SK-N-SH (cell line): ENCODE measurements around the gene CCDC71. TPM values are rescaled to one million over a fixed set of nuclear protein-coding genes. Genes with fewer than 3 reads are reported as not detected.

Experiments used
- CTCF ChIA-PET: fragments of 300-600, 350-600 bp; formaldehyde crosslinking; extraction: SDS; loops from one replicate; lab custom pipeline; 2021; lab: Yijun Ruan, JAX
- POLR2A ChIA-PET: fragments of 350-600 bp; sonication (Branson Sonifier 250); formaldehyde crosslinking; extraction: SDS; loops from one replicate; lab custom pipeline; 2020; ENCODE audit warnings: antibody characterized with exemption, inconsistent platforms; lab: Yijun Ruan, JAX
- DNase-seq: peaks from one replicate; pipeline ENCODE4 v3.0.0; 2012
- H2AFZ ChIP-seq: fragments of 200-600 bp; sonication (generic); 2 replicates; pipeline ENCODE4 v1.8.1; 2016; ENCODE audit warnings: antibody characterized with exemption, mild to moderate bottlenecking, low read depth
- H3F3A ChIP-seq: fragments of 200-600 bp; sonication (generic); replicated peaks from 2 replicates; pipeline ENCODE3; 2016; ENCODE audit warnings: antibody characterized with exemption, mild to moderate bottlenecking; ENCODE audit not compliant: insufficient read depth
- H3K27ac ChIP-seq, 2 experiments: fragments of 200-500 bp in 1 of 2; fragments of 200-600 bp in 1 of 2; sonication (Bioruptor generic) in 1 of 2; sonication (generic), shearing (Covaris generic) in 1 of 2; 2 replicates each; pipeline versions ENCODE4 v1.5.1 to v1.6.1; 2014 to 2016; ENCODE audit warnings: low read depth in 2 of 2, inconsistent platforms in 1 of 2, low read length in 1 of 2, mild to moderate bottlenecking in 1 of 2, mixed read lengths in 1 of 2
- H3K27me3 ChIP-seq: fragments of 200-600 bp; sonication (generic), shearing (Covaris generic); 2 replicates; pipeline ENCODE4 v1.6.1; 2016; ENCODE audit warnings: mixed run types; ENCODE audit not compliant: insufficient read depth
- H3K36me3 ChIP-seq, 2 experiments: fragments of 200-500 bp in 1 of 2; fragments of 200-600 bp in 1 of 2; sonication (Bioruptor generic) in 1 of 2; sonication (generic) in 1 of 2; replicated peaks in 1 of 2; 2 replicates each; pipeline versions ENCODE3 to v1.5.1; 2014 to 2016; ENCODE audit warnings: low read length in 1 of 2, mild to moderate bottlenecking in 1 of 2; ENCODE audit not compliant: insufficient read depth in 2 of 2, control insufficient read depth in 1 of 2
- H3K4me1 ChIP-seq, 2 experiments: fragments of 200-500 bp in 1 of 2; fragments of 200-600 bp in 1 of 2; sonication (Bioruptor generic) in 1 of 2; sonication (generic), shearing (Covaris generic) in 1 of 2; 2 replicates each; pipeline versions ENCODE4 v1.5.1 to v1.6.1; 2014 to 2016; ENCODE audit warnings: low read depth in 1 of 2, low read length in 1 of 2, mixed run types in 1 of 2; ENCODE audit not compliant: insufficient read depth in 2 of 2, control insufficient read depth in 1 of 2
- H3K4me2 ChIP-seq: fragments of 200-600 bp; sonication (generic), shearing (Covaris generic); 2 replicates; pipeline ENCODE4 v1.6.1; 2017; ENCODE audit warnings: mixed run types
- H3K4me3 ChIP-seq, 2 experiments: fragments of 200-500 bp in 1 of 2; fragments of 200-600 bp in 1 of 2; sonication (Bioruptor generic) in 1 of 2; sonication (generic), shearing (Covaris generic) in 1 of 2; 2 replicates each; pipeline versions ENCODE4 v1.5.1 to v1.8.1; 2014 to 2016; ENCODE audit warnings: low read depth in 2 of 2, inconsistent platforms in 1 of 2, low read length in 1 of 2, mild to moderate bottlenecking in 1 of 2, mixed read lengths in 1 of 2, moderate library complexity in 1 of 2
- H3K79me2 ChIP-seq: fragments of 200-600 bp; sonication (generic); 2 replicates; pipeline ENCODE4 v1.8.1; 2017; ENCODE audit warnings: mild to moderate bottlenecking; ENCODE audit not compliant: insufficient read depth
- H3K9ac ChIP-seq: fragments of 200-600 bp; sonication (generic); 2 replicates; pipeline ENCODE4 v1.6.1; 2017; ENCODE audit warnings: mixed run types
- H3K9me2 ChIP-seq: fragments of 200-600 bp; sonication (generic); 2 replicates; pipeline ENCODE4 v1.6.1; 2017; ENCODE audit warnings: mixed run types
- H3K9me3 ChIP-seq: fragments of 200-600 bp; sonication (generic); 2 replicates; pipeline ENCODE4 v1.6.1; 2017; ENCODE audit warnings: mixed run types, mild to moderate bottlenecking, moderate library complexity
- H4K20me1 ChIP-seq: fragments of 200-600 bp; sonication (generic); 2 replicates; pipeline ENCODE4 v1.6.1; 2017; ENCODE audit warnings: mild to moderate bottlenecking, mixed run types; ENCODE audit not compliant: insufficient read depth
- ELF1 ChIP-seq: IDR thresholded peaks from 2 replicates; pipeline ENCODE4 v1.4.0; 2012
- GATA2 ChIP-seq: sonication (generic); formaldehyde crosslinking; IDR thresholded peaks from 2 replicates; pipeline ENCODE4 v1.5.0; 2020; ENCODE audit warnings: mild to moderate bottlenecking, missing genetic modification reagents
- NFIC ChIP-seq: IDR thresholded peaks from 2 replicates; pipeline ENCODE4 v1.4.0; 2012; ENCODE audit warnings: borderline replicate concordance
- RXRA ChIP-seq: IDR thresholded peaks from 2 replicates; pipeline ENCODE4 v1.4.0; 2012; ENCODE audit warnings: low read depth, mild to moderate bottlenecking, borderline replicate concordance
- SMC3 ChIP-seq: IDR thresholded peaks from 2 replicates; pipeline ENCODE4 v1.6.1; 2012; ENCODE audit warnings: low read depth, low read length, improper control_type of control experiment
- TCF12 ChIP-seq: IDR thresholded peaks from 2 replicates; pipeline ENCODE4 v1.4.0; 2012
- USF1 ChIP-seq: IDR thresholded peaks from 2 replicates; pipeline ENCODE4 v1.4.0; 2012; ENCODE audit warnings: low read depth, borderline replicate concordance
- WGBS: methylation state at CpG from one replicate; pipeline ENCODE4 v1.1.6; 2017; ENCODE audit warnings: low lambda C conversion rate; 5-methylcytosine and 5-hydroxymethylcytosine counted together
- polyA plus RNA-seq, 3 experiments: library from polyadenylated mRNA; depleted of rRNA; stranded (reverse); fragments of >200 nt; gene quantifications; 2 replicates each; pipeline ENCODE4 v1.2.3, GENCODE V29; 2012
- TF ChIP-seq, protein P1 (sequence below): fragments of 150-350 bp; IDR thresholded peaks from 2 replicates; pipeline ENCODE4 v1.6.1; 2017; ENCODE audit warnings: antibody characterized with exemption, low read length, low read depth, borderline replicate concordance
- TF ChIP-seq, protein P2 (sequence below): IDR thresholded peaks from 2 replicates; pipeline ENCODE4 v1.4.0; 2012; ENCODE audit warnings: low read depth

Gene CCDC71
- polyA plus RNA-seq, 1 of the 3 experiments (the other 2 are of a cell fraction): 40.9 TPM

DNA sequence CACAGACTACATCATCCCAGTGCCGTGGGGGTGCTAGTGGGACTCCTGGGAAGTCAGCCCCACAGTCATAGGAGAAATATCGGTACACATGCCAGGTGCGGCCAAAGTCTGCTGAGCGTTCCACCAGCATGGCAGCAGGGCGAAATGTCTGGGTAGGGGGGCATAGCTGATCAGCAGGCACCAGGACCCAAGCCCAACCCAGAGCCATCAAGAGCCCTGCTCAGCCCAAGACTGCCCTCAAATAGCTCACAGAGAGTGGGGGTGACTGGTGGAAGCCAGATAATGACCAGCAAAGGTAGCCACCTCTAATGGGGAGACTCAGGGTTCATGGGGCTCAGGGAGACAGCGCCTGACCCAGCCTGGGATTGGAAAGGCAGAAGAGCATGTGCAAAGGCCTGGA, 34.6 kb downstream of the CCDC71 start:
- POLR2A ChIA-PET: interaction anchor here (2.7 kb wide), 1 partner anchor 38 kb away, joined by 22 read pairs; the partner anchor contains the start of gene QRICH1
- WGBS: 100% methylated on average over 1 of the region's 6 CpGs
- peaks cover 0 to 18% of the 10 kb centered on the region in 2 experiments; a peak in 1 of 4 replicates for H3K4me1 ChIP-seq
- TF ChIP-seq, protein P1, sequence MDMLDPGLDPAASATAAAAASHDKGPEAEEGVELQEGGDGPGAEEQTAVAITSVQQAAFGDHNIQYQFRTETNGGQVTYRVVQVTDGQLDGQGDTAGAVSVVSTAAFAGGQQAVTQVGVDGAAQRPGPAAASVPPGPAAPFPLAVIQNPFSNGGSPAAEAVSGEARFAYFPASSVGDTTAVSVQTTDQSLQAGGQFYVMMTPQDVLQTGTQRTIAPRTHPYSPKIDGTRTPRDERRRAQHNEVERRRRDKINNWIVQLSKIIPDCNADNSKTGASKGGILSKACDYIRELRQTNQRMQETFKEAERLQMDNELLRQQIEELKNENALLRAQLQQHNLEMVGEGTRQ: no peak
- TF ChIP-seq NFIC (no peak), GATA2 (CRISPR knock-in tag) (no peak), USF1 (no peak)
- H3K9me3 ChIP-seq: no peaks in the 10 kb centered on the region
- no peaks in the 10 kb centered on the region for H4K20me1 ChIP-seq
- peak overlapping the region in 1 of 2 experiments; percentile 91; a peak in 2 of 4 replicates for H3K27ac ChIP-seq
- peak overlapping the region; percentile 67 to 81; a peak in 3 of 4 replicates for H3K4me3 ChIP-seq
- H3K4me2 ChIP-seq: peak overlapping the region; percentile 100
- peak overlapping the region; percentile 75; the same call in 1 of the 2 replicates for H3K9ac ChIP-seq
- CTCF ChIA-PET: interaction anchor here (0.7 to 5.4 kb wide), 9 partner anchors 11 to 447 kb away, joined by 3 to 26 read pairs (median 4); partner anchors contain the start of genes CCDC71, KLHDC8B and USP19
- peaks cover 11 to 22% of the 10 kb centered on the region in 2 experiments for H3K36me3 ChIP-seq
- H3K27me3 ChIP-seq: no peaks in the 10 kb centered on the region
- no peaks in the 10 kb centered on the region for H3K9me2 ChIP-seq
- peaks cover 37% of the 10 kb centered on the region for H3K79me2 ChIP-seq
- no peaks in the 10 kb centered on the region for H3F3A ChIP-seq
- no peak for DNase-seq
- H2AFZ ChIP-seq: no peak overlapping the region

DNA sequence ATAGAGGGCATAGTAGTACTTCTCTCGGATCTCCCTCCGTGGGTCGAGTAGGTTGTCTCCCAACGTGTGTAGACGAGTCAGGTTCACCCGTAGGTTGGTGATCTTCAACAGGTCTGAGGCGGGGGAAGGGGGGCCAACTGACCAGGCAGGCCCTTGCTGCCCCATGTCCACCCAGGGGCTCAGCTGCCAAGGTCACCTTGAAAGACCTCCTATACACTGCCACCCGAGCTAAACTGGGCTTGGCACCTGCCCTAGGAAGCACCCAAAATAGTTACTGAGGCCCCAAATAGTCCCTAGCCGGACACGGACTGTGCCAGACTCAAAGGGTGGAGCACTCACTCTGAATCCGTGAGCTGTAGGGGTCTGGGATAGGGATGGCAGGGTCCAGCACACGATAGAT, 35.1 kb downstream of the CCDC71 start:
- TF ChIP-seq NFIC (no peak), ELF1 (no peak), TCF12 (no peak), SMC3 (no peak), RXRA (no peak)
- TF ChIP-seq, protein P2, sequence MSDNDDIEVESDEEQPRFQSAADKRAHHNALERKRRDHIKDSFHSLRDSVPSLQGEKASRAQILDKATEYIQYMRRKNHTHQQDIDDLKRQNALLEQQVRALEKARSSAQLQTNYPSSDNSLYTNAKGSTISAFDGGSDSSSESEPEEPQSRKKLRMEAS: no peak
- H3K27me3 ChIP-seq: no peaks in the 10 kb centered on the region
- H3K9me2 ChIP-seq: no peaks in the 10 kb centered on the region
- CTCF ChIA-PET: interaction anchor here (0.9 to 5.4 kb wide), 6 partner anchors 11 to 319 kb away, joined by 3 to 26 read pairs (median 6); partner anchors contain the start of genes KLHDC8B, NDUFAF3 and USP19
- H3K79me2 ChIP-seq: peaks cover 37% of the 10 kb centered on the region
- H4K20me1 ChIP-seq: no peaks in the 10 kb centered on the region
- H3K4me3 ChIP-seq: no peak overlapping the region
- H3K9me3 ChIP-seq: no peaks in the 10 kb centered on the region
- no peaks in the 10 kb centered on the region for H3F3A ChIP-seq
- H3K4me1 ChIP-seq: peaks cover 0 to 18% of the 10 kb centered on the region in 2 experiments; a peak in 1 of 4 replicates
- 0 out of 2 replicates have a peak overlapping the region, but pooled peaks have one; percentile 75 for H3K9ac ChIP-seq
- H2AFZ ChIP-seq: no peak overlapping the region
- no peak for DNase-seq
- H3K36me3 ChIP-seq: peaks cover 11 to 27% of the 10 kb centered on the region in 2 experiments
- POLR2A ChIA-PET: no interaction called here
- no peak overlapping the region for H3K27ac ChIP-seq
- WGBS: 93% methylated on average over 11 of the region's 12 CpGs
- peak overlapping the region; percentile 100 for H3K4me2 ChIP-seq
